ENCODE results near the gene PFDN6. TPM values are rescaled to one million over a fixed set of nuclear protein-coding genes. Genes with fewer than 3 reads are reported as not detected.

PFDN6 gene
- total and polyA plus RNA-seq, 2 of the 13 experiments (the other 11 are each of a cell fraction or from before 2014, with no cell fraction given): 75.5 to 87.0 TPM

DNA sequence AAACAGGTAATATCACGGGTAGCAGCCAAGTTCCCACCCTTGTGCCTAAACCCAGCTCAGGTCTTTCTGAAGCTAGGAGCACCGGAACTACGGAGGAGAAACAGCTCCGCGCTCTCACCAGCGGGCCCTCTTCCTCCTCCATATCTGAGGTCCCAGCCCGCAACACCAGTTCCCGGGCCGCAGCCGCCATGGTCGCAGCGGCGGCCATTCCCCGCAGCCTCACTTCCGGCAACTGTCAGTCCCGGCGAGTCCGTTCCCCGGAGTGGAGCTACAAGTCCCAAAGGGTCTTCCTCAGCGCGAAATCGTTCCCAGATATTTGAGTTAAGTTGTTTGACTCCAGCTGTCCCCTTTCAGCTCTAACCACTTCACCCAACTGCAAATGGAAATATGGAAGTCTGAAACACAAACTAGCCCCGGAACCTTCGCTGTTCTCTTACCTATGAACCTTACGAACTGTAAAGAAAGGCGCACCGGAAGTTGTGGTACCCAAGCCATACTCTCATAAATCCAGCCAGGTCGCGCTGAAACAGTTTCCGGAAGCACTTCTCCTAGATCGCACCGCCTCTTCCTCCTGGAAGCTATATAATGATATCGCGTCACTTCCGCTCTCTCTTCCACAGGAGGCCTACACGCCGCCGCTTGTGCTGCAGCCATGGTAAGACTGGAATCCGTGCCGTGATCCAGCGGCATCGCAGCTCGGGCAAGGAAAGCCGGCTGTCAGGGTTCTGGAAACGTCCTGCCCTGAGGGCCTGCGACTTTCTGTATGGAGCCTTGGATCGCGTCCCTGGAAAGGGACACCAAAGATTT lies 17.7 kb upstream of the PFDN6 start, which contains the start of the genes RPS18 and VPS52 (continued):
- peak; percentile 51; the same call in 1 of the 2 replicates for TF ChIP-seq SIX1 (CRISPR knock-in tag; IDR thresholded peaks at IDR 0.05; ENCODE audit: borderline replicate concordance)
- TF ChIP-seq ZFP36L2 (CRISPR knock-in tag; IDR thresholded peaks at IDR 0.05): peak; percentile 84; the same call in 1 of the 2 replicates
- 0 out of 2 replicates have a peak, but pooled peaks have one; percentile 15 for TF ChIP-seq RCOR2 (CRISPR knock-in tag; IDR thresholded peaks at IDR 0.05)
- TF ChIP-seq HDAC1 (CRISPR knock-in tag; IDR thresholded peaks at IDR 0.05): peak; percentile 97
- peak; percentile 80 for TF ChIP-seq MEIS1 (CRISPR knock-in tag; IDR thresholded peaks at IDR 0.05; ENCODE audit: borderline replicate concordance)
- peak; percentile 19 for TF ChIP-seq ZNF614 (CRISPR knock-in tag; IDR thresholded peaks at IDR 0.05; ENCODE audit: borderline replicate concordance)
- 0 out of 2 replicates have a peak, but pooled peaks have one; percentile 5 for TF ChIP-seq NR3C1 (CRISPR knock-in tag; IDR thresholded peaks at IDR 0.05)
- TF ChIP-seq, protein P1, sequence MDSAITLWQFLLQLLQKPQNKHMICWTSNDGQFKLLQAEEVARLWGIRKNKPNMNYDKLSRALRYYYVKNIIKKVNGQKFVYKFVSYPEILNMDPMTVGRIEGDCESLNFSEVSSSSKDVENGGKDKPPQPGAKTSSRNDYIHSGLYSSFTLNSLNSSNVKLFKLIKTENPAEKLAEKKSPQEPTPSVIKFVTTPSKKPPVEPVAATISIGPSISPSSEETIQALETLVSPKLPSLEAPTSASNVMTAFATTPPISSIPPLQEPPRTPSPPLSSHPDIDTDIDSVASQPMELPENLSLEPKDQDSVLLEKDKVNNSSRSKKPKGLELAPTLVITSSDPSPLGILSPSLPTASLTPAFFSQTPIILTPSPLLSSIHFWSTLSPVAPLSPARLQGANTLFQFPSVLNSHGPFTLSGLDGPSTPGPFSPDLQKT (CRISPR knock-in tag; IDR thresholded peaks at IDR 0.05; ENCODE audit: borderline replicate concordance): no peak; the same call in 1 of the 2 replicates
- peak; percentile 44 for TF ChIP-seq HNRNPLL (IDR thresholded peaks at IDR 0.05; ENCODE audit: low read depth, low read length, poor library complexity, severe bottlenecking)
- TF ChIP-seq, protein P2, sequence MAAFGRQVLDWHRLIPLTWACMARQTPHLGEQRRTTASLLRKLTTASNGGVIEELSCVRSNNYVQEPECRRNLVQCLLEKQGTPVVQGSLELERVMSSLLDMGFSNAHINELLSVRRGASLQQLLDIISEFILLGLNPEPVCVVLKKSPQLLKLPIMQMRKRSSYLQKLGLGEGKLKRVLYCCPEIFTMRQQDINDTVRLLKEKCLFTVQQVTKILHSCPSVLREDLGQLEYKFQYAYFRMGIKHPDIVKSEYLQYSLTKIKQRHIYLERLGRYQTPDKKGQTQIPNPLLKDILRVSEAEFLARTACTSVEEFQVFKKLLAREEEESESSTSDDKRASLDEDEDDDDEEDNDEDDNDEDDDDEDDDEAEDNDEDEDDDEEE (CRISPR knock-in tag; IDR thresholded peaks at IDR 0.05): peak; percentile 88
- TF ChIP-seq DR1 (CRISPR knock-in tag; IDR thresholded peaks at IDR 0.05): peak; percentile 99
- TF ChIP-seq, protein P3, sequence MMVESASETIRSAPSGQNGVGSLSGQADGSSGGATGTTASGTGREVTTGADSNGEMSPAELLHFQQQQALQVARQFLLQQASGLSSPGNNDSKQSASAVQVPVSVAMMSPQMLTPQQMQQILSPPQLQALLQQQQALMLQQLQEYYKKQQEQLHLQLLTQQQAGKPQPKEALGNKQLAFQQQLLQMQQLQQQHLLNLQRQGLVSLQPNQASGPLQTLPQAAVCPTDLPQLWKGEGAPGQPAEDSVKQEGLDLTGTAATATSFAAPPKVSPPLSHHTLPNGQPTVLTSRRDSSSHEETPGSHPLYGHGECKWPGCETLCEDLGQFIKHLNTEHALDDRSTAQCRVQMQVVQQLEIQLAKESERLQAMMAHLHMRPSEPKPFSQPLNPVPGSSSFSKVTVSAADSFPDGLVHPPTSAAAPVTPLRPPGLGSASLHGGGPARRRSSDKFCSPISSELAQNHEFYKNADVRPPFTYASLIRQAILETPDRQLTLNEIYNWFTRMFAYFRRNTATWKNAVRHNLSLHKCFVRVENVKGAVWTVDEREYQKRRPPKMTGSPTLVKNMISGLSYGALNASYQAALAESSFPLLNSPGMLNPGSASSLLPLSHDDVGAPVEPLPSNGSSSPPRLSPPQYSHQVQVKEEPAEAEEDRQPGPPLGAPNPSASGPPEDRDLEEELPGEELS (CRISPR knock-in tag; IDR thresholded peaks at IDR 0.05): peak; percentile 62
- peak; percentile 80; the same call in 1 of the 2 replicates for TF ChIP-seq NR1H2 (CRISPR knock-in tag; IDR thresholded peaks at IDR 0.05; ENCODE audit: borderline replicate concordance, low read depth)
- peak; percentile 93 for TF ChIP-seq PHF8 (CRISPR knock-in tag; IDR thresholded peaks at IDR 0.05)
- peak; percentile 84 for TF ChIP-seq NKX3-1 (CRISPR knock-in tag; IDR thresholded peaks at IDR 0.05)
- peak; percentile 77; the same call in 1 of the 2 replicates for TF ChIP-seq ZNF766 (CRISPR knock-in tag; IDR thresholded peaks at IDR 0.05; ENCODE audit: borderline replicate concordance)
- no peak for TF ChIP-seq ZNF326 (CRISPR knock-in tag; IDR thresholded peaks at IDR 0.05; ENCODE audit: borderline replicate concordance)
- peak; percentile 87 for TF ChIP-seq RBFOX2 (IDR thresholded peaks at IDR 0.05; ENCODE audit: low read depth, low read length)
- TF ChIP-seq TCF7L2 (IDR thresholded peaks at IDR 0.05; ENCODE audit: low read depth, low read length): no peak
- TF ChIP-seq ZNF768 (CRISPR knock-in tag; IDR thresholded peaks at IDR 0.05): peak; percentile 94
- TF ChIP-seq MIER2 (CRISPR knock-in tag; IDR thresholded peaks at IDR 0.05): peak; percentile 78; the same call in 1 of the 2 replicates
- no peak for TF ChIP-seq IKZF1 (IDR thresholded peaks at IDR 0.05)
- peak; percentile 54; the same call in 1 of the 2 replicates for TF ChIP-seq CHD2 (IDR thresholded peaks at IDR 0.05; ENCODE audit: low read depth, low read length)
- TF ChIP-seq EED (CRISPR knock-in tag; IDR thresholded peaks at IDR 0.05): peak; percentile 92
- no peak for TF ChIP-seq FLYWCH1 (CRISPR knock-in tag; IDR thresholded peaks at IDR 0.05)
- TF ChIP-seq ZNF749 (CRISPR knock-in tag; IDR thresholded peaks at IDR 0.05; ENCODE audit: borderline replicate concordance): peak; percentile 43; the same call in 1 of the 2 replicates
- TF ChIP-seq MTF1 (CRISPR knock-in tag; IDR thresholded peaks at IDR 0.05): peak; percentile 73
- TF ChIP-seq RBM39 (IDR thresholded peaks at IDR 0.05; ENCODE audit: low read depth, low read length, poor library complexity, severe bottlenecking): peak; percentile 65
